GM10248 (cell line): ENCODE measurements around the gene CCDC33.

Experiments
- CTCF ChIA-PET: fragments of 300-600 bp; sonication (Branson Sonifier 250); formaldehyde crosslinking; extraction: SDS; loops from one replicate; lab custom pipeline; 2021; ENCODE audit warnings: antibody characterized with exemption; lab: Yijun Ruan, JAX
- POLR2A ChIA-PET: fragments of 350-650 bp; sonication (Branson Sonifier 250); formaldehyde crosslinking; extraction: SDS; loops from one replicate; lab custom pipeline; 2020; ENCODE audit warnings: antibody characterized with exemption; lab: Yijun Ruan, JAX
- DNase-seq: peaks from one replicate; pipeline ENCODE4 v3.0.0; 2012; ENCODE audit errors: extremely low spot score
- CTCF ChIP-seq: IDR thresholded peaks from 2 replicates; pipeline ENCODE4 v1.5.1; 2012; ENCODE audit warnings: mild to moderate bottlenecking, low read depth; ENCODE audit errors: extremely low read depth, missing control alignments, control extremely low read depth

Gene CCDC33

GRCh38 chr15:74362482-74362881, 126.4 kb downstream of the CCDC33 start:
- TF ChIP-seq CTCF, result no peak
- CTCF ChIA-PET, result interaction anchor here (1.1 to 2.0 kb wide), 5 partner anchors 10 to 409 kb away, joined by 4 to 7 read pairs (median 4); no protein-coding TSS in a partner anchor
- POLR2A ChIA-PET, result interaction anchor here (0.6 kb wide), 1 partner anchor 508 kb away, joined by 3 read pairs; no protein-coding TSS in a partner anchor
- no peak for DNase-seq

- TF ChIP-seq CTCF, result no peak
- peak; percentile 7 for DNase-seq
- CTCF ChIA-PET, result interaction anchor here (1.2 to 22.3 kb wide), 2 partner anchors 17 to 71 kb away, joined by 3 to 827 read pairs; partner anchors contain the start of gene SEMA7A
- POLR2A ChIA-PET, result no interaction called here
These were observed 128.9 kb downstream of the CCDC33 start for GRCh38 chr15:74364936-74365597.

GRCh38 chr15:74365598-74366445, 129.7 kb downstream of the CCDC33 start:
- CTCF ChIA-PET, result interaction anchor here (0.9 to 22.3 kb wide), 3 partner anchors 70 to 266 kb away, joined by 3 to 827 read pairs (median 7); partner anchors contain the start of gene SEMA7A
- peak; percentile 48 for DNase-seq
- no peak for TF ChIP-seq CTCF
- POLR2A ChIA-PET, result interaction anchor here (0.7 kb wide), 1 partner anchor 1173 kb away, joined by 7 read pairs; no protein-coding TSS in a partner anchor

- POLR2A ChIA-PET, result no interaction called here
- peak; percentile 12 for DNase-seq
- CTCF ChIA-PET, result interaction anchor here (1.0 to 22.3 kb wide), 4 partner anchors 9 to 401 kb away, joined by 3 to 827 read pairs (median 6); partner anchors contain the start of gene SEMA7A
- no peak for TF ChIP-seq CTCF
These were observed 131.2 kb downstream of the CCDC33 start, which contains the start of gene CYP11A1 for GRCh38 chr15:74367296-74367854. Gene CYP11A1, minus strand, starts transcription at chr15:74367646. Its CDS starts 61 bp downstream, at chr15:74367585.

- ChIA-PET POLR2A (no interaction called here), CTCF (interaction anchor here (1.0 to 22.3 kb wide), 4 partner anchors 8 to 401 kb away, joined by 3 to 827 read pairs (median 6); partner anchors contain the start of gene SEMA7A)
- TF ChIP-seq CTCF, result no peak
- peak; percentile 4 for DNase-seq
These were observed 132.0 kb downstream of the CCDC33 start for GRCh38 chr15:74368121-74368520.
